ENCODE measurements around the gene TET2.
"Not testable (repeated sequence)": the region's sequence is repeated elsewhere in the genome, so short reads cannot be mapped to it uniquely, and the experiment has no call there.

Gene TET2

DNA sequence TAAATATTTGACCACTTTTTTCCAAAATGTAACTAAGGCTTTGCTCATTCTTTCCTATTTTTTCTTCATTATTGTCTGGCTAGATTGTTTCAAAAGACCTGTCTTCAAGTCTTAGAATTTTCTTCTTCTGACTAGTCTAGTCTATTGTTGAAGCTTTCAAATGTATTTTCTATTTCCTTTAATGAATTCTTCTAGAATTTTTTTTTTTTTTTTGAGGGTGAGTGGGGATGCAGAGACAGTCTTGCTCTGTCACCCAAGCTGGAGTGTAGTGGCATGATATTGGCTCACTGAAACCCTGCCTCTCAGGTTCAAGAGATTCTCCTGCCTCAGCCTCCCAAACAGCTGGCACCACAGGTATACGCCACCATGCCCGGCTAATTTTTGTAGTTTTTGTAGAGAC, 141.4 kb downstream of the TET2 start:
- DNase-seq (ENCODE audit: low read depth in 3 of 3), result no peak

DNA sequence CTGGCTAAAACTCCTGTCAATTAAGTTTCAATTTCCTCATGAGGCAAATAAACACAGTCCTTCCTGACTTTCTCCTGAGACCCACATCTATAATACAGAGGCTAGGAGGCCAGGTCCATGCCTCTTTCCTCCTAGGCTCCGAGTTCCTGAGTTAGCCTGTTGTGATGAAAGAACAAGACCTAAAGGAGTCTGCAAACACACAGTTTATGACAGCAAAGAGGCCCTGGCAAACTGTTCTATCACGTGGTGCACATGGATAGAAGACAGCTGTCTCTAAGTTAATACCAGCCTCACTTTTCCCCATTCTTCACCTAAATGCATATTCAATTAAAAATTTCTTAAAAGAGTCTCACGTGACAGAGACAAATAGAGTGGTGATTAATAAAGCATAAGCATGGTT, 145.2 kb downstream of the TET2 start:
- DNase-seq (ENCODE audit: low read depth in 3 of 3), result no peak

DNA sequence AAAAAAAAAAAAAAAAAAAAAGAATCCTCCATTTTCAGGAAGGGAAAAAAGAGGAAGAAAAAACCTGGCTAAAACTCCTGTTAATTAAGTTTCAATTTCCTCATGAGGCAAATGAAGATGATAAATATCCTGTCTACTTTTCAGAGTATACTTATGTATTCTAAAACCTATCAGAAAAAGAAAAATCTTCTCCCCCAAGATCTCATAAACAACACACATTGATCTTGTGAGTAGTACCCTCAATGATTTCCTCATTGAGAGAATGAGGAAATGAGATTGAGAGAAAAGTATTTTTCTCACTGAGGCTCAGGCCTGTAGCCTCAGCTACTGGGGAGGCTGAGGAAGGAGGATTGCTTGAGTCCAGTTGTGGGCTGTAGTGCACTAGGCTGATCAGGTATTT, 146.7 kb downstream of the TET2 start:
- no peak for DNase-seq (ENCODE audit: low read depth in 3 of 3)

DNA sequence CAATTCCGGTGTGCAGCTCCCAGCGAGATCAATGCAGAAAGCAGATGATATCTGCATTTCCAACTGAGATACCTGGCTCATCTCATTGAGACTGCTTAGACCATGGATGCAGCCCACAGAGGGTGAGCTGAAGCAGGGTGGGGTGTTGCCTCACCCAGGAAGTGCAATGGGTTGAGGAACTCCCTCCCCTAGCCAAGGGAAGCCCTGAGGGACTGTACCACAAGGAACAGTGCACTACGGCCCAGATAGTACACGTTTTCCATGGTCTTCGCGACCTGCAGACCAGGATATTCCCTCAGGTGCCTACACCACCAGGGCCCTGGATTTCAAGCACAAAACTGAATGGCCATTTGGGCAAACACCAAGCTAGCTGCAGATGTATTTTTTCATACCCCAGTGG, 150.0 kb downstream of the TET2 start:
- DNase-seq (ENCODE audit: low read depth in 3 of 3), result no peak

DNA sequence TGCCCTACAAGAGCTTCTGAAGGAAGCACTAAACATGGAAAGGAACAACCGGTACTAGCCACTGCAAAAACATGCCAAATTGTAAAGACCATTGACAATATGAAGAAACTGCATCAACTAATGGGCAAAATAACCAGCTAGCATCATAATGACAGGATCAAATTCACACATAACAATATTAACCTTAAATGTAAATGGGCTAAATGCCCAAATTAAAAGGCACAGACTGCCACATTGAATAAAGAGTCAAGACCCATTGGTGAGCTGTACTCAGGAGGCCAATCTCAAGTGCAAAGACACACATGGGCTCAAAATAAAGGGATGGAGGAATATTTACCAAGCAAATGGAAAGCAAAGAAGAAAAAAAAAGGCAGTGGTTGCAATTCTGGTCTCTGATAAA, 152.4 kb downstream of the TET2 start:
- not testable (repeated sequence) for DNase-seq (ENCODE audit: low read depth in 3 of 3)

DNA sequence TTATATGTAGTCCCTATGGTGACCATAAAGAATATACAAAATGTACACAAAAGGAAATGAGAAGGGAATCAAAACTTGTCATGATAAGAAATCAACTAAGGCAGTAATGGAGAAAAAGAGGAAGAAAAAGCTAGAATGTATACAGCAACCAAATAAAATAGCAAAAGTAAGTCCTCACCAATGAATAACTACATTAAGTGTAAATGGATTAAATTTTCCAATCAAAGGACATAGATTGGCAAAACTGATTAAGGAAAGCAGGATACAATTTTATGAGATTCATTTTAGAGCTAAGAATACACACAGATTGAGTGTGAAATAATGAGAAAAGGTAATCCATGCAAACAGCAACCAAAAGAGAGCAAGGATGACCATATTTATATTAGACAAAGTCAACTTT, 157.4 kb downstream of the TET2 start:
- DNase-seq (ENCODE audit: low read depth in 3 of 3), result no peak

DNA sequence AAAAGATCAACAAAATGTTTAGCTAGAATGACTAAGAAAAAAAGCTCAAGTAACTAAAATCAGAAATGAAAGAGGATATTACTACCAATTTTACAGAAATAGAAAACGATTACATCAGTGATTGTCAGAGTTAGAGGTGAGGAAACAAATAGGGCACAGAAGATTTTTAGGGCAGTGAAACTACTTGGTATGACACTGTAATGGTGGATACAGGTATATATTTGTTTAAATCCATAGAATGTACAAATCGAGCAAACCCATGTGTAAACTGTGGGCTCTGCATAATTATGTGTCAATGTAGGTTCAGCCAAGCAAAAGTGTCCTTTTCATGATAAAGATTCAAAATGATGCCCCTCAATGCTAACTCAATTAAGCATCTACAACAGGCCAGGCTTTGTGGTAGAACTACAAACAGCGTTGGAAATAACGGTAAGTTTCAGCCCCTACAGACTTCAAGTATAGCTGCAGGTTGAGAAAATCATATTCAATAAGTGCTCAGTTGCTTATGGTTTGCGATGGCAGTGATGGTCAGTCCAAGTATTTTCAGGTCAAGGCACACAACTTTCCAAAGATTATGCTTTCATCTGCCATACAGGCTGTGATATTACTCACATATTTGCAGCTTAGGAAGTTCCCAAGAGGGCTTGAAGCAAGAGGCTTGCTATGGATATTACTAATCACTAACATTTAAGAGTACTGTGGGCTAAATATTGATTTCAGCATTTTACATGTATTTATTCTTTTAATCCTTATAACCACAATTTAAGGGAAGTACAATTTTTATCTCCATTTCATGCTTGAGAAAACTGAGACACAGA, 158.6 kb downstream of the TET2 start:
- no peak for DNase-seq (ENCODE audit: low read depth in 3 of 3)

DNA sequence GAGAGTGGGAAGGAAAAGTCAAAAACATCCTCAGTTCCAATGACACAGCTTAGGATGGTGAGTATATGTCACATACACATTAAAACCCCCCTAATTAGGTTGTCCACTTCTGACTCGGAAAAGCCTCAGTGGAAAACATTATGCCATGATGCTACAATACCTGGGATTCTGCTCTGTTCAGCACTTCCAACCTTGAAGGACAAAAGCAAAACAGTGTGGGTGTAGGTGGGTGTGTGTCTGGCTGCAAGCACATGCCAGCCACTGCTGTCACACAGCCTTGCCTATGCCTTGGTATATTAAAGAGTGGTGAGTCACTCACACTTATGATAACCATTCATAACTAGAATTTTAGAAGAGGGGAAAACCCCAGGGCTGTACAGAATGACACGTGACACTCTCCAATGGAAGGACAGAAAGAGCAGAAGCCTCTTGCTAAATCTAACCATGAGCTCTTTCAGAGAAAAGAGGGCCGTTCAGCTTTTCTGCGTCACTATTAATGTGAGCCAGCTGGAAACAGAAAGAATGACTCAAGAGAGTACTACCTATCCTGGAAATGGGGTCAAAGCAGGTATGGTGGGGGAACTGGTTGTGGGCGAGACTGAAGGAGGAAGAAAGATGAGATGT, 159.6 kb downstream of the TET2 start:
- DNase-seq (ENCODE audit: low read depth in 3 of 3), result peak; percentile 9 to 31 (median 18)

DNA sequence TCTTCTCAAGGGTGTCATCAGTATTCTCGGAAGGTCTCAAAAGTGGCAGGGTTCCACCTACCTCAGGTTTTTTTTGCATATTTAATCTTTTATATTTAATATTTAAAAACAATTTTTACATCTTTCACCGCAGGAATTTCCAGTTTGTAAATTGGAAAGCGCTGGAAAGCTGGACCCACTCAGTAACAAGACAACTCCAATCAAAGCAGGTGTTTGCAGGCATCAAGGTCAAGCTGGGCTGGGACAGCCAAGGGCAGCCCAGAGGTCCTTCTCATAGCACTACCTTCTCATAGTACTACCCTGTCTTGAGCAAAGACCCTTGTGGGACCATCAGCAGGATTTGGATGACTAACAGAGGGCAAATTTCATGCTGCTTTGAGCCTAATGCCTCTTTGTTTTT, 160.1 kb downstream of the TET2 start:
- no peak for DNase-seq (ENCODE audit: low read depth in 3 of 3)

DNA sequence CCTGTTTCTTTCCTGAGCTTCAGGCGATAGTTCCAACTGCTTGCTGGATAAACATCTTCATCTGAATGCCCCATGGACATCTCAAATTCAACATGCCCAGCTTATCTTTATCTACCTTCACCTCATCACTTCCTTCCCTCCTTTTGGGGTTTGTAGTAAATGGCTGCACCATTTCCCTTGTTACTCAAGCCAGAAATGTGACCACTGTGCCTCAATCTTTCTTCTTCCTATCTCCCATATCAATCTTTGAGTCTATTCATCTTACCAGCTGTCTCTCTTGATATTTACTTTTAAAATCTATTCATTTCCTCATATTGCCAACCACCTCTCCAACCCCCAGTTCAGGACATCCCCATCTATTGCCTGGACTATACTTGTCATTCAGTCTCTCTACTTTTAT, 171.8 kb downstream of the TET2 start:
- DNase-seq (ENCODE audit: low read depth in 3 of 3), result no peak

DNA sequence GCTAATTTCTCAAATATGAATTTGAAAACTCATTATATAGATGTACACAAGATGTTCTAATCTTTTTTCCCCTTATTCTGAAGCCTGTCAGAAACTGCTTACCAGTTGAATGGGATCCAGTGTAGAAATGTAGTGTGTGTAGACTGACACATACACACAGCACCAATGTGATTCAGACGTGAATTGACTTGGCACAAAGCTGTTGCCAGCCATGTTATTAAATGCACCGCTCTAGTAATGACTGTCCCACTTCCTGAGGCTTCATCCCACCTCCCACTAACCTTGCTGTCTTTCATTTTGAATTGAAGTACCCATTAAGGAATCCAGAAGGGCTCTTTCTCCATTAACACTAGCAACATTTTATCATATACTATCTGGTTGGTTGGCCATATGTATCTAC, 180.5 kb downstream of the TET2 start:
- no peak for DNase-seq (ENCODE audit: low read depth in 3 of 3)

DNA sequence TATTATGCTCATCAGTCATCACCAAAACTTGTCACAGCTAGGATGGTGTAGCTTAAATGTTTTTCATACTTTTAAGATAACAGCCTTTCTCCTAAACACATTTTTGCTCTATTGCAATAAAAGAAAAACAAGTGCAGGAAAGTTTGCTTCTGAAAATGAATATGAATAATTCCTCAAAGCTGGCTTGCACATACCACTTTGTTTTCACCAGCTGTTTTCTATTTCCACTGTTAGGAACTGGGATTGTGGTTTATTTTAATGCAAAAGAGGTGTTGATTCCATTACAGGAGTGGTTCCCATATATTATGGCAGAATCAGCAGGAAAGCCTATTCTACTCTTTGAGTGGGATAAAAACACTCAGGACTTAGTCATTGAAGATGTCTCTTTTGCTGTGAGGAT, 181.3 kb downstream of the TET2 start:
- DNase-seq (ENCODE audit: low read depth in 3 of 3), result no peak

DNA sequence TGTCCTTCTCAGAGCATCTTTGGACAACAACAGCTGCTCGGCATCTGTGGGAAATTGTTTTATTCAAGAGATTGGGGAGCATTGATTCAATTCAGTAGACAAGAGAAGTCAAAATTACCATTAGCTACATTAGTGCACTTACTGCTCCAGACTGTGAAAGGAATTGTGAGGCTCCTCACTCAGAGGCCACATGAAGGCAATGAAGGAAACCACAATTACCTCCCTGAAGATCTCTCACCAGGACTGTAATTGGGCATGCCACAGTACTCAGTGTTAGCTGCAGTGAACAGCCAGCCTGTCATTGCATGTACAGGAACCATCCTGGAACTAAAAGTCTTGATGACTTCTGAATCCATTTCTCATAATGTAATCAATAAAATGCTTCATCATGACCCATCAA, 182.4 kb downstream of the TET2 start:
- no peak for DNase-seq (ENCODE audit: low read depth in 3 of 3)
